HEK293 (cell line): Measurements from ENCODE around the gene PALM2AKAP2.
A peak's percentile ranks its signal among the peaks of the same experiment; 100 is the strongest.

Source experiments
- BCL11A ChIP-seq: fragments of 450-650 bp; formaldehyde crosslinking; IDR thresholded peaks from 2 replicates; pipeline ENCODE4 v1.5.1; 2016; ENCODE audit warnings: low read depth, missing biosample characterization, missing genetic modification characterization
- FEZF1 ChIP-seq: fragments of 450-650 bp; formaldehyde crosslinking; IDR thresholded peaks from 2 replicates; pipeline ENCODE4 v1.5.1; 2016; ENCODE audit warnings: missing biosample characterization, missing genetic modification characterization
- GLIS1 ChIP-seq: fragments of 450-650 bp; formaldehyde crosslinking; IDR thresholded peaks from 2 replicates; pipeline ENCODE4 v1.5.1; 2016; ENCODE audit warnings: missing biosample characterization, missing genetic modification characterization
- KLF10 ChIP-seq: fragments of 450-650 bp; IDR thresholded peaks from 2 replicates; pipeline ENCODE4 v1.5.1; 2018; ENCODE audit warnings: missing biosample characterization, mild to moderate bottlenecking, missing genetic modification characterization
- KLF9 ChIP-seq: fragments of 450-650 bp; formaldehyde crosslinking; IDR thresholded peaks from 2 replicates; pipeline ENCODE4 v1.5.1; 2016; ENCODE audit warnings: missing biosample characterization, missing genetic modification characterization, low read depth
- MZF1 ChIP-seq: fragments of 450-650 bp; formaldehyde crosslinking; IDR thresholded peaks from 2 replicates; pipeline ENCODE4 v1.5.1; 2017; ENCODE audit warnings: missing biosample characterization, missing genetic modification characterization, borderline replicate concordance
- OSR2 ChIP-seq: fragments of 450-650 bp; formaldehyde crosslinking; IDR thresholded peaks from 2 replicates; pipeline ENCODE4 v1.5.1; 2016; ENCODE audit warnings: missing biosample characterization, missing genetic modification characterization
- PRDM1 ChIP-seq: fragments of 450-650 bp; formaldehyde crosslinking; IDR thresholded peaks from 2 replicates; pipeline ENCODE4; 2016; ENCODE audit warnings: missing biosample characterization, missing genetic modification characterization
- RBAK ChIP-seq: fragments of 450-650 bp; formaldehyde crosslinking; IDR thresholded peaks from 2 replicates; pipeline ENCODE4 v1.5.1; 2016; ENCODE audit warnings: missing biosample characterization, missing genetic modification characterization
- SETDB1 ChIP-seq: IDR thresholded peaks from one replicate; pipeline ENCODE4 v1.6.1; 2017; ENCODE audit warnings: mild to moderate bottlenecking, low read length, moderate library complexity, mixed read lengths; ENCODE audit not compliant: insufficient read length
- WT1 ChIP-seq: fragments of 450-650 bp; formaldehyde crosslinking; IDR thresholded peaks from 2 replicates; pipeline ENCODE4 v1.5.1; 2016; ENCODE audit warnings: missing biosample characterization, missing genetic modification characterization
- ZBTB8A ChIP-seq: fragments of 450-650 bp; formaldehyde crosslinking; IDR thresholded peaks from 2 replicates; pipeline ENCODE4 v1.5.1; 2016; ENCODE audit warnings: missing biosample characterization, missing genetic modification characterization
- ZNF112 ChIP-seq: fragments of 450-650 bp; formaldehyde crosslinking; IDR thresholded peaks from 2 replicates; pipeline ENCODE4 v1.5.0; 2017; ENCODE audit warnings: missing biosample characterization, missing genetic modification characterization
- ZNF174 ChIP-seq: fragments of 450-650 bp; formaldehyde crosslinking; IDR thresholded peaks from 2 replicates; pipeline ENCODE4 v1.5.0; 2017; ENCODE audit warnings: missing biosample characterization, mild to moderate bottlenecking, missing genetic modification characterization
- ZNF184 ChIP-seq: fragments of 450-650 bp; IDR thresholded peaks from 2 replicates; pipeline ENCODE4 v1.5.1; 2018; ENCODE audit warnings: missing biosample characterization, mild to moderate bottlenecking, missing genetic modification characterization
- ZNF19 ChIP-seq: fragments of 450-650 bp; formaldehyde crosslinking; IDR thresholded peaks from 2 replicates; pipeline ENCODE4; 2016; ENCODE audit warnings: missing biosample characterization, missing genetic modification characterization, low read depth
- ZNF391 ChIP-seq: fragments of 450-650 bp; formaldehyde crosslinking; IDR thresholded peaks from 2 replicates; pipeline ENCODE4 v1.5.1; 2016; ENCODE audit warnings: low read depth, missing biosample characterization, missing genetic modification characterization, borderline replicate concordance
- ZNF416 ChIP-seq: fragments of 450-650 bp; formaldehyde crosslinking; IDR thresholded peaks from 2 replicates; pipeline ENCODE4 v1.5.1; 2016; ENCODE audit warnings: missing biosample characterization, missing genetic modification characterization
- ZNF433 ChIP-seq: fragments of 450-650 bp; formaldehyde crosslinking; IDR thresholded peaks from 2 replicates; pipeline ENCODE4 v1.5.1; 2016; ENCODE audit warnings: missing biosample characterization, missing genetic modification characterization, low read depth
- ZNF571 ChIP-seq: fragments of 450-650 bp; formaldehyde crosslinking; IDR thresholded peaks from 2 replicates; pipeline ENCODE4 v1.5.0; 2017; ENCODE audit warnings: missing biosample characterization, missing genetic modification characterization
- ZNF585B ChIP-seq: fragments of 450-650 bp; formaldehyde crosslinking; IDR thresholded peaks from 2 replicates; pipeline ENCODE4 v1.5.1; 2016; ENCODE audit warnings: missing biosample characterization, missing genetic modification characterization
- ZNF623 ChIP-seq: fragments of 450-650 bp; formaldehyde crosslinking; IDR thresholded peaks from 2 replicates; pipeline ENCODE4 v1.5.1; 2016; ENCODE audit warnings: missing biosample characterization, missing genetic modification characterization
- ZNF629 ChIP-seq: fragments of 450-650 bp; formaldehyde crosslinking; IDR thresholded peaks from 2 replicates; pipeline ENCODE4 v1.5.1; 2017; ENCODE audit warnings: missing biosample characterization, missing genetic modification characterization
- ZNF701 ChIP-seq: fragments of 450-650 bp; formaldehyde crosslinking; IDR thresholded peaks from 2 replicates; pipeline ENCODE4 v1.5.1; 2016; ENCODE audit warnings: missing biosample characterization, missing genetic modification characterization
- ZNF704 ChIP-seq: fragments of 450-650 bp; formaldehyde crosslinking; IDR thresholded peaks from 2 replicates; pipeline ENCODE4 v1.5.1; 2016; ENCODE audit warnings: missing biosample characterization, missing genetic modification characterization
- ZNF791 ChIP-seq: fragments of 450-650 bp; formaldehyde crosslinking; IDR thresholded peaks from 2 replicates; pipeline ENCODE4 v1.5.1; 2016; ENCODE audit warnings: missing biosample characterization, missing genetic modification characterization
- ZNF792 ChIP-seq: fragments of 450-650 bp; formaldehyde crosslinking; IDR thresholded peaks from 2 replicates; pipeline ENCODE4 v1.5.1; 2016; ENCODE audit warnings: missing biosample characterization, missing genetic modification characterization
- ZSCAN23 ChIP-seq: fragments of 450-650 bp; formaldehyde crosslinking; IDR thresholded peaks from 2 replicates; pipeline ENCODE4 v1.5.1; 2016; ENCODE audit warnings: missing biosample characterization, missing genetic modification characterization
- ZSCAN30 ChIP-seq: fragments of 450-650 bp; IDR thresholded peaks from 2 replicates; pipeline ENCODE4 v1.5.1; 2018; ENCODE audit warnings: missing biosample characterization, mild to moderate bottlenecking, missing genetic modification characterization, moderate library complexity
- ZSCAN4 ChIP-seq: fragments of 450-650 bp; formaldehyde crosslinking; IDR thresholded peaks from 2 replicates; pipeline ENCODE4 v1.5.1; 2017; ENCODE audit warnings: missing biosample characterization, missing genetic modification characterization
- TF ChIP-seq, protein P1 (sequence below): fragments of 450-650 bp; formaldehyde crosslinking; IDR thresholded peaks from 2 replicates; pipeline ENCODE4 v1.5.1; 2016; ENCODE audit warnings: missing biosample characterization, missing genetic modification characterization
- TF ChIP-seq, protein P2 (sequence below): fragments of 450-650 bp; formaldehyde crosslinking; IDR thresholded peaks from 2 replicates; pipeline ENCODE4 v1.5.1; 2016; ENCODE audit warnings: missing biosample characterization, missing genetic modification characterization, borderline replicate concordance
- TF ChIP-seq, protein P3 (sequence below): sonication (generic); formaldehyde crosslinking; IDR thresholded peaks from 2 replicates; pipeline ENCODE4 v1.8.1; 2022; ENCODE audit warnings: mild to moderate bottlenecking, moderate library complexity, missing genetic modification reagents

PALM2AKAP2 gene

GRCh38 chr9:109817846-109818472 is 38.0 kb downstream of the PALM2AKAP2 start (continued):
- TF ChIP-seq, protein P1, sequence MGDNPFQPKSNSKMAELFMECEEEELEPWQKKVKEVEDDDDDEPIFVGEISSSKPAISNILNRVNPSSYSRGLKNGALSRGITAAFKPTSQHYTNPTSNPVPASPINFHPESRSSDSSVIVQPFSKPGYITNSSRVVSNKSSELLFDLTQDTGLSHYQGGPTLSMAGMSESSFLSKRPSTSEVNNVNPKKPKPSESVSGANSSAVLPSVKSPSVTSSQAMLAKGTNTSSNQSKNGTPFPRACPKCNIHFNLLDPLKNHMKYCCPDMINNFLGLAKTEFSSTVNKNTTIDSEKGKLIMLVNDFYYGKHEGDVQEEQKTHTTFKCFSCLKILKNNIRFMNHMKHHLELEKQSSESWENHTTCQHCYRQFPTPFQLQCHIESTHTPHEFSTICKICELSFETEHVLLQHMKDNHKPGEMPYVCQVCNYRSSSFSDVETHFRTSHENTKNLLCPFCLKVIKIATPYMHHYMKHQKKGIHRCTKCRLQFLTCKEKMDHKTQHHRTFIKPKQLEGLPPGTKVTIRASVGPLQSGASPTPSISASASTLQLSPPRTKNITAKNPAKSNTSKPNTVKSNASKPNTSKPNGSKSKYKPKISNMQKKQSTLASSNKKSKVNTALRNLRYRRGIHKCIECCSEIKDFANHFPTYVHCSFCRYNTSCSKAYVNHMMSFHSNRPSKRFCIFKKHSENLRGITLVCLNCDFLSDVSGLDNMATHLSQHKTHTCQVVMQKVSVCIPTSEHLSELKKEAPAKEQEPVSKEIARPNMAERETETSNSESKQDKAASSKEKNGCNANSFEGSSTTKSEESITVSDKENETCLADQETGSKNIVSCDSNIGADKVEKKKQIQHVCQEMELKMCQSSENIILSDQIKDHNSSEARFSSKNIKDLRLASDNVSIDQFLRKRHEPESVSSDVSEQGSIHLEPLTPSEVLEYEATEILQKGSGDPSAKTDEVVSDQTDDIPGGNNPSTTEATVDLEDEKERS (tag by site-specific recombination), result no peak
- TF ChIP-seq, protein P2, sequence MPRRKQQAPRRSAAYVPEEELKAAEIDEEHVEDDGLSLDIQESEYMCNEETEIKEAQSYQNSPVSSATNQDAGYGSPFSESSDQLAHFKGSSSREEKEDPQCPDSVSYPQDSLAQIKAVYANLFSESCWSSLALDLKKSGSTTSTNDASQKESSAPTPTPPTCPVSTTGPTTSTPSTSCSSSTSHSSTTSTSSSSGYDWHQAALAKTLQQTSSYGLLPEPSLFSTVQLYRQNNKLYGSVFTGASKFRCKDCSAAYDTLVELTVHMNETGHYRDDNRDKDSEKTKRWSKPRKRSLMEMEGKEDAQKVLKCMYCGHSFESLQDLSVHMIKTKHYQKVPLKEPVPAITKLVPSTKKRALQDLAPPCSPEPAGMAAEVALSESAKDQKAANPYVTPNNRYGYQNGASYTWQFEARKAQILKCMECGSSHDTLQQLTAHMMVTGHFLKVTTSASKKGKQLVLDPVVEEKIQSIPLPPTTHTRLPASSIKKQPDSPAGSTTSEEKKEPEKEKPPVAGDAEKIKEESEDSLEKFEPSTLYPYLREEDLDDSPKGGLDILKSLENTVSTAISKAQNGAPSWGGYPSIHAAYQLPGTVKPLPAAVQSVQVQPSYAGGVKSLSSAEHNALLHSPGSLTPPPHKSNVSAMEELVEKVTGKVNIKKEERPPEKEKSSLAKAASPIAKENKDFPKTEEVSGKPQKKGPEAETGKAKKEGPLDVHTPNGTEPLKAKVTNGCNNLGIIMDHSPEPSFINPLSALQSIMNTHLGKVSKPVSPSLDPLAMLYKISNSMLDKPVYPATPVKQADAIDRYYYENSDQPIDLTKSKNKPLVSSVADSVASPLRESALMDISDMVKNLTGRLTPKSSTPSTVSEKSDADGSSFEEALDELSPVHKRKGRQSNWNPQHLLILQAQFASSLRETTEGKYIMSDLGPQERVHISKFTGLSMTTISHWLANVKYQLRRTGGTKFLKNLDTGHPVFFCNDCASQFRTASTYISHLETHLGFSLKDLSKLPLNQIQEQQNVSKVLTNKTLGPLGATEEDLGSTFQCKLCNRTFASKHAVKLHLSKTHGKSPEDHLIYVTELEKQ (tag by site-specific recombination), result no peak
- no peak for TF ChIP-seq SETDB1
- TF ChIP-seq ZSCAN23 (tag by site-specific recombination), result no peak
- peak; percentile 81 for TF ChIP-seq ZNF629 (tag by site-specific recombination)
- peak; percentile 79 for TF ChIP-seq ZSCAN30
- no peak for TF ChIP-seq ZNF704 (tag by site-specific recombination)
- no peak for TF ChIP-seq OSR2
- TF ChIP-seq ZBTB8A (tag by site-specific recombination), result no peak
- no peak for TF ChIP-seq ZNF701 (tag by site-specific recombination)
- no peak for TF ChIP-seq PRDM1 (tag by site-specific recombination)
- no peak for TF ChIP-seq FEZF1 (tag by site-specific recombination)
- TF ChIP-seq ZNF571 (tag by site-specific recombination), result no peak
- TF ChIP-seq ZNF433, result no peak
- TF ChIP-seq KLF9, result no peak
- no peak for TF ChIP-seq ZNF184 (tag by site-specific recombination)
- TF ChIP-seq, protein P3, sequence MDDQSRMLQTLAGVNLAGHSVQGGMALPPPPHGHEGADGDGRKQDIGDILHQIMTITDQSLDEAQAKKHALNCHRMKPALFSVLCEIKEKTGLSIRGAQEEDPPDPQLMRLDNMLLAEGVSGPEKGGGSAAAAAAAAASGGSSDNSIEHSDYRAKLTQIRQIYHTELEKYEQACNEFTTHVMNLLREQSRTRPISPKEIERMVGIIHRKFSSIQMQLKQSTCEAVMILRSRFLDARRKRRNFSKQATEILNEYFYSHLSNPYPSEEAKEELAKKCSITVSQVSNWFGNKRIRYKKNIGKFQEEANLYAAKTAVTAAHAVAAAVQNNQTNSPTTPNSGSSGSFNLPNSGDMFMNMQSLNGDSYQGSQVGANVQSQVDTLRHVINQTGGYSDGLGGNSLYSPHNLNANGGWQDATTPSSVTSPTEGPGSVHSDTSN (CRISPR knock-in tag), result no peak
- TF ChIP-seq BCL11A (tag by site-specific recombination), result no peak
- TF ChIP-seq ZNF585B (tag by site-specific recombination), result no peak
- no peak for TF ChIP-seq ZNF174
- TF ChIP-seq ZSCAN4 (tag by site-specific recombination), result no peak
- no peak for TF ChIP-seq ZNF391 (tag by site-specific recombination)
- TF ChIP-seq RBAK (tag by site-specific recombination), result no peak
- TF ChIP-seq ZNF791 (tag by site-specific recombination), result no peak
- TF ChIP-seq ZNF416 (tag by site-specific recombination), result no peak
- TF ChIP-seq ZNF112 (tag by site-specific recombination), result no peak
- peak; percentile 30; the same call in 1 of the 2 replicates for TF ChIP-seq GLIS1
- no peak for TF ChIP-seq ZNF19
- no peak for TF ChIP-seq MZF1 (tag by site-specific recombination)
- no peak for TF ChIP-seq ZNF792
- TF ChIP-seq WT1 (tag by site-specific recombination), result no peak
- no peak for TF ChIP-seq ZNF623
- TF ChIP-seq KLF10 (tag by site-specific recombination), result 0 out of 2 replicates have a peak, but pooled peaks have one; percentile 21
